HG02759 (cell line): ENCODE data around the gene VAT1.

ENCODE experiments used
- ATAC-seq: cut with Tn5 transposase; IDR thresholded peaks from one replicate; pipeline ENCODE4 v1.9.1; 2021; ENCODE audit warnings: mild to moderate bottlenecking, moderate library complexity; ENCODE audit not compliant: unreplicated experiment

The VAT1 gene

DNA sequence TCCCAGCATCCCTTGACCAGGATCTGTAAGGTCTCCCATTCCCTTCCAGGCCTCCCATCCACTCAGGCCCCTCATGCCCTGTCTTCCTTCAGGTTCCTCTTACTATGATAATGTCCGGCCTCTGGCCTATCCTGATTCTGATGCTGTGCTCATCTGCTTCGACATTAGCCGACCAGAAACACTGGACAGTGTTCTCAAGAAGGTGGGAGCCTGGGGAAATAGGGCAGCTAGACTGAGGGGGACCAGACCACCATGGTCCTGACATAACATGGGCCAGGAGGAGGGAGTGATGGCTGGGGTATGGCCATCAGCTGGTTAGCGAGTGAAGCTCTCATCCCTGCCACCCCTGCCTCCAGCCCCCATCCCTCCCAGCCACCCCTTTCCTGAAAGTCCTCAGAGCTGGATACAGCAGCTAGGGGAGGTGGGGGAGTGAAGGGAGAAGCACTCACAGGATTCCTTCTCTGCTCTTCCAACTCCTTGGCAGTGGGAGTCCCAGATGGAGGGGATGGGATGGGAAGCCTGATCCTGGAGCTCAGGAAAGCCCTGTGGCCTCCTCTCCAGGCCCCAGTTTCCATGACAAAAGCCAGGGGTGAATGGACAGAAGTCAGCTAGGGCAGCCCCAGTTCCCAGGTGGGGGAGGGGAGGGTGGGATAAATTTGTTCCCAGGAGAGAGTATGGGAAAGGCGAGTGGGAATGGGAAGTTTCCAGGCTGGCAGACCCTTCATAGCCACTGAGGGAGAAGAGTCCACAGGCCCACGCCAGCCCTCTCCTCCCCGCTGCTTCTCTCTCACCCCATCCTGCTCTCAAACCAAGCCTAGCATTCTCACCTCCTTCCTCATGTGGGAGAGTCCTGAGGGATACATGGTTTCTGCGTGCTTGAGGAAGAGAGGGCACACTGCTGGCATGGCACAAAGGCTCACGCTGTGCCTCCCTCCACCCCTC lies 5.2 kb upstream of the VAT1 start:
- ATAC-seq = no peak

DNA sequence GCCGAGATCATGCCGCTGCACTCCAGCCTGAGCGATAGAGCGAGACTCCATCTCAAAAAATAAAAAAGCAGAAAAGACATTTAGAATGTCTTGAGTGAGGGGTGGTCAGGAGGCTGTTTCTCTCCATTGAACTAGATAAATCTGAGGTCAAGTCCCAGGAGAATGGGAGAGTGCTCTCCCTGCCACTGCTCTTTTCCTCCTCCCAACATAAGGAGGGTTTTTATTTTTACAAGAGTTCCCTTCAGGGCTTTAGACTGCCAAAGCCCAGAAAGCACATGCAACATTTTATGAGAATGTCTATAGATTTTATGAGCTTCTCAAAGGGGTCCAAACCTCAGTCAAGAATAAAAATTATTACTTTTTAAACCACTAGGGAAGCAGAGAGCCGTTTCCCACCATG lies 4.4 kb upstream of the VAT1 start:
- ATAC-seq = no peak

DNA sequence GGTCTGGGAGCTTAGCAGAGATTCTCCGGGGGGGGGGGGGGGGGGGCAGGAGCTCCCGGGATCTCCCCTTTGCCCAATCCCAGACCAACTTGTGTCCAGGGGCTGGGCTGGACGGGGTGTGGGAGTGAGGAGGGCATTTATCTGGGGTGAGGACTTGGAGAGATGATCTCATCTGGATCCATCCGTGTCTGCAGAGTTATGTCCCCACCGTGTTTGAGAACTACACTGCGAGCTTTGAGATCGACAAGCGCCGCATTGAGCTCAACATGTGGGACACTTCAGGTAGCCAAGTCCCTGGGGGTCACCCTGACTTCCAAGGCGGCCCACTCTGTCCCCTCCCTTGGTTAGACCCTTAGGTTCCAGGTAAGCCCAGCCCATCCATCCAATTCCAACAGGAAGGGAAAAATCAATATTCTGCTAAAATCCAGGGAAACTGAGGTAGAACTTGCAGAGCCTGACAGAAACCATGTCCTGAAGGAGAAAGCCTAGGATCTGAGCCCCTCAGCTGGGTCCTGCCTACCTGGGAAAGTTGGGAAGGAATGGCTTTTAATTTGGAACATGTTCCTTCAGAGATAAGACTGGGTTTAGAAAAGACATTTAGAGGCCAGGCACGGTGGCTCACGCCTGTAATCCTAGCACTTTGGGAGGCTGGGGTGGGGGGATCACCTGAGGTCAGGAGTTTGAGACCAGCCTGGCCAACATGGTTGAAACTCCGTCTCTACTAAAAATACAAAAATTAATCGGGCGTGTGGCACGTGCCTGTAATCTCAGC lies 3.8 kb upstream of the VAT1 start:
- ATAC-seq = no peak

DNA sequence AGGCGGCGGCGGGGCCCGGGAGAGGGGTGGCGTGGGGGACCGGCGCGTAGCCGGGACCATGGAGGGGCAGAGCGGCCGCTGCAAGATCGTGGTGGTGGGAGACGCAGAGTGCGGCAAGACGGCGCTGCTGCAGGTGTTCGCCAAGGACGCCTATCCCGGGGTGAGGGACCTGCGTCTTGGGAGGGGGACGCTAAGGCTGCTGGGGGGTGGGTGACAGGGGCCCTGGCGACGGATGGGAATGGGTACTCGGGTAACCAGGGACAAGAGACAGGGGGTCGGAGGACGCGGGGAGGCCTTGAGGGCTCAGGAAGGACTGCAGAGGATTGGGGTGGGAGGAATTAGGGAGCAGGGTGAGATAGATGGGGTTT lies 3.1 kb upstream of the VAT1 start:
- no peak for ATAC-seq

DNA sequence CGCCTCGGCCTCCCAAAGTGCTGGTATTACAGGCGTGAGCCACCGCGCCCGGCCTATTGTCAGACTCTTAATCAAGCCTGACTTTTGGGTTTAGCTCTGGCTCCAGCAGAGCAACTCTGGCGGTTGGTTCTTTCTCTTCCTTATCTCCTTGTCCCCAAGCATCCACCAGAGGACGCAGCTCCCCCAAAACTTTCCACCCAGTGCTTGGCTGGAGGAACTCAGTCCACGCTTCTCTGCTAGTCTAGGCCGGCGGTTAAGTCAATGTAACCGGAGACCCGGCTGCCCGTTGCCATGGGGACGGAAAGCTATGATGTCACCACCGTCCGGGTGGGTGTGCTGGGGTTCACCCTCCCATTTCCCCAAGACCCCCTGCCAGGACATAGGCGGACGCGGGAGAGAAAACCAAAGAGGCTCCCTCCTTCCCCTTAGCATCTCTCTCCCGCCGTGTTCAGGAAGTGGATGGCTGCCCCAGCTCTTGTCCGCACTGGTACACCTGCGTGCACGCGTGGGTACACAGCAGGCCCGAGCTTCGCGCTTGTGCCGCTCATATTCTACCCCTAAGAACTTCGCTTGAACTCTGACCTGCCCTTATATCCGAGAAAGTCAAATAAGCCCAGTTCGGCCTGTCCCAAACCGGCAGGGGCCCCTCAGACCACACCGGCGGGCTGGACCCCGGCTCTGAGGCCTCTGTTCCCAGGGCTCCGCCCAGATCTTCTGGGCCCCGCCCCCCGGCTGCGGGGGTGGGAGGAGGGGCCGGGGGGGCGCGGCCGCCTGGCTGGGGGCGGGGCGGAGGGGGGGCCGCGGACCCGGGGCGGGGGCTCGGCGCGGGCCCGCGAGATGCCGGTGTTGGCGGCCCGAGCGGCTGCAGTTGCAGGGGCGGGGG lies 2.5 kb upstream of the VAT1 start, which contains the start of gene RND2:
TSS of gene RND2 (plus strand) at position 825 of the 883 bp plus-strand sequence. CDS start 117 bp downstream, outside the sequence.
- ATAC-seq = no peak

DNA sequence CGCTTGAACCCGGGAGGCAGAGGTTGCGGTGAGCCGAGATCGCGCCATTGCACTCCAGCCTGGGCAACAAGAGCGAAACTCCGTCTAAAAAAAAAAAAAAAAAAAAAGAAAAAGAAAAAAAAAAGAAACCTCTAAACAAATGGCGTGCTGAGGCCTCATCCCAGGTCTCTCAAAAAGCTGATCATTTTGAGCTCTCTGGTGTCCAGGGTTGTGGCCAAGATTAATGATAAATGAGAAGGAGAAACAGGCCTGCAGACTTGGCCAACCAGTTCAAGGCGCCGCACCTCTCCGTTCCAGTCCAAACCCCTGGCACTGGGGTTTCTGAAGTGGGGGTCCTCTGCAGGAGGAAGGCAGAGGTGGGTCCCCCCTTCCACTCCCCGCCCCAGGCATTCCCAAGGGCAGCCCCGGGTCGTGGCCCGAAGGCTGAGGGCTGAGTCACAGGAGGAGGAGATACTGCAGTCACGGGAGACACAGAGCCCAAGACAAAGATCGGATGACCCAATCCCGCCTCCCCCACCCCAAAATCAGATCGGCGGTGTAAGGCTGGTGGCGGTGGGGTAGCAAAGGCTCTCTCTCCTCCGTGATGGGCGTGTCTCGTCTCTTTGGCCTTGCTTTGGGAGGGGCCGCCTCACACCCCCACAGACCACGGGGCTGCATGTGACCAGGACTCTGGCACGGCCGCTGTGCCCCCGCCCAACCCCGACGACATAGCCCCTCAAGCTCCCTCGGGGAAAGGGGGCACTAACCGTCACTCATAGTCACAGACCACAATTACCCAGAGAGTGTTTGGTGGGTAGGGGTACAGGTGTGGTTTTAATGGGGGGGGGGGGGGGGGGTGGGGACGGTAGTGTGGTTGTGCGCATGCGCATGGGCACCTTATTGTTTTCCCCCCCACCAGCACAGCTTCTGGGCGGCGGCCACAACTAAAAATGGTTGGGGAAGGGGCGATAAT lies 1.1 kb downstream of the VAT1 start:
- no peak for ATAC-seq

DNA sequence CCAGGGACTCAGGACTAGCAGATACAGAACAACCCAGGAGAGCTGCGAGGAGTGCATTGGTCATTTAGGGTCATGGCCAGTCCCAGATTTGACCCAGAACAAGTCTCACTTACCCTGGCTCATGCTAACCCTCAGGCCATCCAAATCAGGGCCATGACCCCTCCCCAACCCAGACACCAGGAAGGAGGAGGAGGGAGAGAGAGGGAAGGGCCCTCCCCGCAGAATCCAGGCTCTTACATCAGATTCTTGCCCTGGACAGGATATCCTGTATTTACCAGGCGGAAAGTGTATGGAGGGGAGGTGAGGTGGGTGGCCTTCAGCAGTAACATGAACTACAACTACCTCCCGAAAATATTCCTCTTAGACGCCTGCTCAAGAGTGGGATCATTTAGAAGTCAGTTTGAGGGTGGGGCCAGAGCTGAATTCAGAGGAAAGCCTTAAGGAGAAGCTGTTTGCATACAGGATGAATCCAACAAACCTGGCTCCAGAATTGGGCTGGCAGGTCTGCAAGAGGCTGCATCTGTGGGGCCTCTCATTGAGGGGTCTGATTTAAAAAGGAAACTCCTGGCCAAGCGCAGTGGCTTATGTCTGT lies 2.1 kb downstream of the VAT1 start:
- no peak for ATAC-seq

DNA sequence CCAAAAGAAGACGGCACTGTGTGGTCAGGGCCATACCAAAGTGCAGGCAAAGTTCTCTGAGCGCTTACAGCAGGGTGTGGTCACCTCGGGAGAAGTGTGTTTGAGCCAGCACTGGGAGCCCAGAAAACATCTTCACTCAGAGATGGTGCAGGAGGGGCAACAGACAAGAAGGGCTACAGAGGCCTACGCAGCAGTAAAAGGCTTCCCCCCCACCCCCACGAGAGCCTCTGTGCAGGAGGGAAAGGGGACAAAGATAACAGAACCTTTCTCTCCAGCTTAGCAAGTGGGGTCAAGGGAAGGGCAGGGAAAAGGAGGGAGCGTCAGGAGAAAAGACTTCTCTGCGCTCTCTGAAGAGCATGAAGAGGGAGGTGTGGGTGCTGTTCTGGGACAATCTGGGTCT lies 2.8 kb downstream of the VAT1 start:
- no peak for ATAC-seq

DNA sequence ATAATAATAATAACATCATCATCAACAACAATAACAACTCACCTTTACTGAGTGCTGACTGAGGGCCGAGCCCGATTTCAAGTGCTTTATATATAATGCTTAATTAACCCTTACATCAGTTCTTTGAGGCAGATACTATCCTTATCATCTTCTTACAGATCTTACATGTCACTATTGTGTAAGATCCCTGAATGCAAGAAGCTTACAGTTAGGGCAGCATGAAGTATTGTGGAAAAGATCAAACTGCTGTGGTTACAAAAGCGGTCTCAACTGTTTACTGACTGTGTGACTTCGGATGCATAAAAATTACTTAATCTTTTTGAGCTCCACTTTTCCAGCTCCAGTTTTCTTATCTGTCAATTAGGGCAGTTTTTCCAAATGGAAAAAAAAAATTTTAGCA lies 3.3 kb downstream of the VAT1 start:
- no peak for ATAC-seq

DNA sequence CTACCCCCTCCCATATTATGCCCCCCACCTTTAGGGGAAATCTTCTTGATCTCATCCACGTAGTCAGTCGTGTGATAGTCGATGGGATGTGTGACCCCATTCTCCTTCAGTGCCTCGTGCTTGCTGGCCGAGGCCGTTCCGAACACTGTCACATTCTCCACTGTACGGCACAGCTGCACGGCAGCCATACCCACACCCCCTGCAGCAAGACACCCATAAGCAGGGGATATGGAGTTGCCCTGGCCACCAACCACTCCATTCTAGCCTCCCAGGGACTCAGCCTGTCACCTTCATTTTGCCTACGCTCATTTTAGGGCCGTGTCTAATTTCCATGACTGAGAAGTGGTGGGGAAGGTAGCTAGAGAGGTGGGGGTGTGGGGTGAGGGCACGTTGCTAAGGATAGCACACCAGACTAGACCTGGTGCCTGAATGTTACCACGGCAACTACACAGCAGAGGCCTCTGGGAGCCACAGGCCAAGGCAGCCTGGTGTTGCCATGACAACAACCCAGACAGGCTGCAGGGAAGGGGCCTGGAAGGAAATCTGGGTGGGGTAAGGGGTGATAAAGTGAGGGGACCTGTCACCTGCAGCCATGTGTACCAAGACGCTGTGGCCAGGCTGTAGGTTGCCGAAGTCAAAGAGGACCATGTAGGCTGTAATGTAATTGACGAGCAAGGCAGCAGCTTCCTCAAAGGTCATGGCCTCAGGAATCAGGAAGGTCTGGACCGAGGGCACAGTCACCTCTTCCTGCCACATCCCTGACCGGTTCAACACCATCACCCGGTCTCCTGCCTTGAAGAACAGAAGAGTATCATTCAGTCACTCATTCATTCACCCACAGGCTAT lies 4.0 kb downstream of the VAT1 start:
- no peak for ATAC-seq

DNA sequence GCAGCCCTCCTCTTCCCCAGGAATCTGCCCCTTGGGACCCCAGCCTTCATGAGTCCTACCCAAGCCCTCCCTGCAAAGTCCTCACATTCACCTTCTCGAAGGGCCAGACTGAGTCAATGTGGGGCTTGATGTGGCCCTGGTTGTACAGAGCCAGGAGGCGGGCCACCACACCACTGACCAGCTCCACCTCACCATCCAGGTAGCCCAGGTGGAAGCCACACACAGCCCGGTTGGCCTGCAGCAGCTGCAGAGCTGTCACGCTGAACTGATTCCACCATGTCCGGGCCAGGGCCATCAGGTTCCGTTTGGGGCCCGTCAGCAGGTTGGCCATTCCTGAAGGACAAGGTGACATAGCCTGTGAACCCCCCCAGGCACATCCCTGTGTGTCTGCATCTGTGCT lies 6.0 kb downstream of the VAT1 start:
- no peak for ATAC-seq

DNA sequence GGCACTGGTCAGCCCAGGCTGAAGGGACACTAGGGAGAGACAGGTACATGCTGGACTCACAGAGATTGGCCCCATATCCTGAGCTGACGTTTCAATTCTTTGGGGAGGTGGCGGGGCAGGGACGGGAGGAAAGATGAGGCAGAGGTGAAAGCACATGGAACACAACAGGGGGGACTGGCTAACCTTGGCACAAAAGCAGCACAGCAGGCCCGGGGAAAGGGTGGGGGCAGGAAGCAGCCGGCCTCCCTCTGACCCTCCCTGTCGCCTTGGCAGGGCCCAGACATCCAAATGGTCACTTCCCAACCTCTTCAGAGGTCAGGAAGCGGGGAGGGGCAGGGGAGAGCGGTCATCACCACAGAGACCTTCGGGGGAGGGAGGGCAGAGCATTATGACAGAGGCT lies 6.6 kb downstream of the VAT1 start:
- no peak for ATAC-seq

DNA sequence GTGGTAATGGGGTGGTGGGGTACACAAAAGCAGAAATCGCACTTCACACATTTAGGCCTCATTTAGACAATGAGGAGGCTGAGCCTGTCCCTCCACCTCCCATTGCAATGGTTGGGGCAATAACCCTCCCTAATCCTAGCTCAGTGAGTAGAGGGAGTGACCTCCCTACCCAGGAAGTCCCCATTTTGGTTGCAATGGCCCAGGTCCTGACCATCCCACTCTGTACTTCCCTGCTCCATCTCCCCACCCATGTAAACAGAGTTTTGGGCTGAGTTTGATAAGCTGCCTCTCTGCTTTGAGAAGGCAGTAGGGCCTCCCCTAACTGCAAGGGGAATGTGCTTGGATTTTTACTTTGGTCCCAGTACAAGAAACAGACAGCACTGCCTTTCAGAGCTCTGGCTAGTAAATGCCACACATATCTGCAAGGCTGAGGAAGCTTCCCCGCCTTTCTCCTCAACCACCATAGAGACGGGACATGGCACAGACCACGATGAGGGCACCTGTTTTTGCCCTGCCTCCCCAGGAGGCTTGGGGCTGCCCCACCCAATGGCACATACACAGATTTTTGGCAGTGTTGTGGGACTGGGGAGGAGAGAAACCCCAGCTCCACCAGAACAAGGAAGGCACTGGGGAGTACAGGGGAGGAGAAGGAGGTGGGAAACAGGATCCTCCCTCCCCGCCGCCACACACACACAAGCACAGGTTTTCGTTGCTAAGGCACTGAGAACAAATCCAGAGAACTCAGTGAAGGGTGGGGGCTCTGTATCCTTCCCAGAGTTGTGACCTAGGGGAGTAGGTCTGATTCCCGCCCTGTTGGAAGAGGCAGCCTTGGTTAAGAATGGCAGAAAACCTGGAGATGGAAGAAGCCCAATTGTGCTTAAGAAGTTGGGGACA lies 7.3 kb downstream of the VAT1 start:
- ATAC-seq = no peak

DNA sequence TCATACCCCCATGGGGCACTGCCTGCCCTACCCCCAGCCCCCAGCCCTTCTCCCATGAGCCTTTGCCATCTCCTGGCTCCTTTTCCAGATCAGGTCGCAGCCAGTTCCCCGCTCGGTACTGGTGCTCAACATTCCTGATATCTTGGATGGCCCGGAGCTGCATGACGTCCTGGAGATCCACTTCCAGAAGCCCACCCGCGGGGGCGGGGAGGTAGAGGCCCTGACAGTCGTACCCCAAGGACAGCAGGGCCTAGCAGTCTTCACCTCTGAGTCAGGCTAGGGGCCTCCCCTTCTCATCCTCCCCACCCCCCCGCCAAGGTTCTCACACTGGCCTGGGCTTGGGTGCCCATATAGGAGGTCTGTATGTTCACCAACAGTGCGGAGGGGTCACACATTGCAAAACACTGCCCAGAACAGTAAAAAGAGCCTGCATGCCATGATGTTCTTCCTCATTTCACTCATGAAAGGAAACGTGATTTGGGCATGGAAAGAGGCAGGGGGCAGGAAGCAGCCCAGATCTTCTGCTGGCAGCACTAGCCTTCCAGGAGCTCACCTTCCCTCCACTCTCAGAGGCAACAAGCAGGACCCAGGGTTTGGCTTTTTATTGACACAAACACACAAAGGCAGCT lies 8.1 kb downstream of the VAT1 start:
- ATAC-seq = no peak

DNA sequence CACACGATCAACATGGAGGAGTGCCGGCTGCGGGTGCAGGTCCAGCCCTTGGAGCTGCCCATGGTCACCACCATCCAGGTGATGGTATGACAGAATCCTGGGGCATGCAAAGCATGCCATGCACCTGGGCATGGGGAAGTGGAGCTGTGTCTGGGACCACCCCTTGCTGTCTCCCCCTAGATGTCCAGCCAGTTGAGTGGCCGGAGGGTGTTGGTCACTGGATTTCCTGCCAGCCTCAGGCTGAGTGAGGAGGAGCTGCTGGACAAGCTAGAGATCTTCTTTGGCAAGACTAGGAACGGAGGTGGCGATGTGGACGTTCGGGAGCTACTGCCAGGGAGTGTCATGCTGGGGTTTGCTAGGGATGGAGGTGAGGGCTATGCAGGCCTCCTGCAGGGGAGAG lies 8.9 kb downstream of the VAT1 start:
- no peak for ATAC-seq

DNA sequence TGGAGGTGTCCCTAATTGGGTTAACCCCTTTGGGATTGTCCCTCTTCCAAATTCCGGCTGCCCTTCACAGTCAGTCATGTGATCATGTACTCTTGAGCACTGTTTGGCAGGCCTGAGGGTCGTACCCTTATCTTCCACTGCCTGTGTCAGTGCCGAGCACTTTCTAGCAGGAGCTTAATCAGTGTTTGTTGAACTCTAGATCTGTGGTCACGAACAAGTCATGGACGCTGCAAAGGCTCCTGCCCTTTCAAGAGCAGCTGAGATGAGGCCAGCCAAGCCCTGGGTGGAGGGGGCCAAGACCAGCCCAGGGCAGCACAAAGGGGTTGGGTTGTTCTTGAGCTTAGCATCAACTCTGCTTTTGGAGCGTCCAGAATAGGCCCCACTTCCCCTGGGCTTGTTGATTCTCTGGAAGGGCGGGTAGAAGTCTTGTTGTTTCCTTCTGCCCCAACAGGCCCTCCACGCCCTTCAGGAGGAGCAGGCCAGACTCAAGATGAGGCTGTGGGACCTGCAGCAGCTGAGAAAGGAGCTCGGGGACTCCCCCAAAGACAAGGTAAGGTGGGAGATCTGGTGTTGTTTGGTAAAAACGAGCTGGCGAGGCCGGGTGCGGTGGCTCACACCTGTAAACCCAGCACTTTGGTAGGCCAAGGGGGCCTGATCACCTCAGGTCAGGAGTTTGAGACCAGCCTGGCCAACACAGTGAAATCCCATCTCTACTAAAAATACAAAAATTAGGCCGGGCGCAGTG lies 10.3 kb downstream of the VAT1 start:
- ATAC-seq = no peak
